Measurements from ENCODE around the gene NAGS. TPM values are rescaled to one million over a fixed set of nuclear protein-coding genes. Genes with fewer than 3 reads are reported as not detected.

NAGS gene
- total and polyA plus RNA-seq, 2 donors from 2014 or later = 3.5 to 8.7 TPM

- peaks cover 0 to 9% (median 7%) of the 10 kb centered on the region in 3 donors for H3K36me3 ChIP-seq (ENCODE audit: control insufficient read depth in 2 of 3, insufficient read depth in 3 of 3, low read length in 3 of 3)
- FAIRE-seq (no peak), DNase-seq (peak in 2 of 5 donors; percentile 47 to 57)
- peaks cover 5% of the 10 kb centered on the region for H3K27me3 ChIP-seq (ENCODE audit: control insufficient read depth, insufficient read depth, low read length)
- H3K9ac ChIP-seq (ENCODE audit: low read length in 3 of 3) = peak overlapping the region in 2 of 3 donors; percentile 56 to 60
- H3K4me3 ChIP-seq (ENCODE audit: low read length in 3 of 3) = peak overlapping the region; percentile 70 to 75 (median 70)
- H3K4me1 ChIP-seq (ENCODE audit: control insufficient read depth in 2 of 3, insufficient read depth in 2 of 3, low read depth in 1 of 3, low read length in 3 of 3) = peaks cover 0 to 25% (median 0%) of the 10 kb centered on the region in 3 donors
- peak overlapping the region; percentile 41 to 74 for H3K27ac ChIP-seq (ENCODE audit: low read depth in 2 of 2, low read length in 2 of 2)
- no peaks in the 10 kb centered on the region for H3K9me3 ChIP-seq (ENCODE audit: control insufficient read depth in 2 of 3, insufficient read depth in 1 of 3, low read length in 3 of 3)
- TF ChIP-seq CTCF (IDR thresholded peaks at IDR 0.05; ENCODE audit: borderline replicate concordance, extremely low read depth, insufficient read depth) = no peak
- intact Hi-C loops (cut with DNase I) = no loop called here
These were observed 3.2 kb downstream of the NAGS start for GRCh38 chr17:44007346-44008204.

- peaks cover 0 to 9% (median 7%) of the 10 kb centered on the region in 3 donors for H3K36me3 ChIP-seq (ENCODE audit: control insufficient read depth in 2 of 3, insufficient read depth in 3 of 3, low read length in 3 of 3)
- peak in 1 of 5 donors; percentile 61 for DNase-seq
- no peak overlapping the region for H3K27ac ChIP-seq (ENCODE audit: low read depth in 2 of 2, low read length in 2 of 2)
- no peak for FAIRE-seq
- no peaks in the 10 kb centered on the region for H3K9me3 ChIP-seq (ENCODE audit: control insufficient read depth in 2 of 3, insufficient read depth in 1 of 3, low read length in 3 of 3)
- H3K27me3 ChIP-seq (ENCODE audit: control insufficient read depth, insufficient read depth, low read length) = peaks cover 5% of the 10 kb centered on the region
- TF ChIP-seq CTCF (IDR thresholded peaks at IDR 0.05; ENCODE audit: borderline replicate concordance, extremely low read depth, insufficient read depth) = no peak
- no peak overlapping the region for H3K9ac ChIP-seq (ENCODE audit: low read length in 3 of 3)
- peak overlapping the region in 1 of 3 donors; percentile 70 for H3K4me3 ChIP-seq (ENCODE audit: low read length in 3 of 3)
- intact Hi-C loops (cut with DNase I) = no loop called here
- peaks cover 0 to 25% (median 0%) of the 10 kb centered on the region in 3 donors for H3K4me1 ChIP-seq (ENCODE audit: control insufficient read depth in 2 of 3, insufficient read depth in 2 of 3, low read depth in 1 of 3, low read length in 3 of 3)
These were observed 3.9 kb downstream of the NAGS start for GRCh38 chr17:44008205-44008909.

DNA sequence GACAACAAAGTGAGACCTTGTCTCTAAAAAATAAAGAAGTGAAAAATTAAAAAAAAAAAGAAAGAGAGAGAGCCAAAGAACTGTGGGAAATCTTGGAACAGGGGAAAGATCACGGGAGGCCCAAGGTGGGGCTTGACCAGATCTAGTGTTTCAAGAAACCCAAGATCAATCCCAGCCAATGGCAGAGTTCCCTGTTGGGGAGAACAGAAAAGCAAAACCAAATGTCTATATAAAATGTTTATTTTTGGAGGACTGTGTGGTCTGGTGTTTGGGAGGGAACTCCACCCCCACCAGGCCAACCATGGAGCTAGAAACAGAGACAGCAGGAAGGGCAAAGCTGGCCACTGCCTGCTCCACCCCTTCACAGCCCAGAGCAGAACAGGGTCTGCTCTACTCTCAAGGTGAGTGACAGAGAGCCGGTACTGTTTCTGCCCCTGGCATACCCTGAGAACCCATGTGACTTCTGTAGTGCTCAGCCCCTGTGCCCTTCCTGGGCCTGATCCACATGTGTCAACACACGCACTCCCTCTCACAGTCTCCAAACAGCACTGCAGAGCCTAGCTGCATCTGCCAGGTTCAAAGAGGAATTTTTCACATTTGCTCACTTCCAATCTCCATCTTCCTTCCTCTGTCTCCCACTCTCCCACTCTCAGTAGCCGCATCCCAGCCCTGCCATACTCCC is 6.7 kb downstream of the NAGS start:
- Histone ChIP-seq H3K27ac (ENCODE audit: low read depth in 2 of 2, low read length in 2 of 2) (no peak overlapping the region), H3K27me3 (ENCODE audit: control insufficient read depth, insufficient read depth, low read length) (no peaks in the 10 kb centered on the region), H3K36me3 (ENCODE audit: control insufficient read depth in 2 of 3, insufficient read depth in 3 of 3, low read length in 3 of 3) (peaks cover 0 to 9% (median 7%) of the 10 kb centered on the region in 3 donors), H3K9me3 (ENCODE audit: control insufficient read depth in 2 of 3, insufficient read depth in 1 of 3, low read length in 3 of 3) (no peaks in the 10 kb centered on the region), H3K9ac (ENCODE audit: low read length in 3 of 3) (no peak overlapping the region), H3K4me1 (ENCODE audit: control insufficient read depth in 2 of 3, insufficient read depth in 2 of 3, low read depth in 1 of 3, low read length in 3 of 3) (peaks cover 0 to 28% (median 0%) of the 10 kb centered on the region in 3 donors), H3K4me3 (ENCODE audit: low read length in 3 of 3) (no peak overlapping the region)
- TF ChIP-seq CTCF (IDR thresholded peaks at IDR 0.05; ENCODE audit: borderline replicate concordance, extremely low read depth, insufficient read depth) = no peak
- intact Hi-C loops (cut with DNase I) = no loop called here
- DNase-seq (no peak), FAIRE-seq (no peak)

Data from kidney (tissue), 14 donors.